GOT3 (cell line): Measurements from ENCODE around the gene B3GNT5.
"Not testable (repeated sequence)": the region's sequence is repeated elsewhere in the genome, so short reads cannot be mapped to it uniquely, and the experiment has no call there.

Experiments
- DNase-seq: peaks from one replicate; lab custom pipeline; 2025; ENCODE audit warnings: mixed read lengths; lab: John Stamatoyannopoulos, UW

Gene B3GNT5

GRCh38 chr3:183230251-183230650, 22.8 kb upstream of the B3GNT5 start:
- not testable (repeated sequence) for DNase-seq

- DNase-seq: no peak
Measured at GRCh38 chr3:183230826-183231225, 22.2 kb upstream of the B3GNT5 start.

GRCh38 chr3:183233966-183234365, 19.1 kb upstream of the B3GNT5 start:
- no peak for DNase-seq

- no peak for DNase-seq
Measured at GRCh38 chr3:183239046-183239445, 14.0 kb upstream of the B3GNT5 start.

- DNase-seq: no peak
Measured at GRCh38 chr3:183242431-183242830, 10.6 kb upstream of the B3GNT5 start.

GRCh38 chr3:183244219-183244618, 8.8 kb upstream of the B3GNT5 start:
- DNase-seq: no peak

- no peak for DNase-seq
Measured at GRCh38 chr3:183244981-183245476, 8.0 kb upstream of the B3GNT5 start.

GRCh38 chr3:183247011-183247589, 6.0 kb upstream of the B3GNT5 start:
- no peak for DNase-seq

- DNase-seq: no peak
Measured at GRCh38 chr3:183249006-183249718, 3.9 kb upstream of the B3GNT5 start.

- DNase-seq: no peak
Measured at GRCh38 chr3:183252118-183252782, 803 bp upstream of the B3GNT5 start.

- DNase-seq: no peak
Measured at GRCh38 chr3:183253528-183254486, 754 bp downstream of the B3GNT5 start.

- no peak for DNase-seq
Measured at GRCh38 chr3:183254487-183255347, 1.7 kb downstream of the B3GNT5 start.

- no peak for DNase-seq
Measured at GRCh38 chr3:183255348-183255730, 2.3 kb downstream of the B3GNT5 start.

- no peak for DNase-seq
Measured at GRCh38 chr3:183259087-183259486, 6.0 kb downstream of the B3GNT5 start.

GRCh38 chr3:183259621-183260020, 6.6 kb downstream of the B3GNT5 start:
- no peak for DNase-seq

- no peak for DNase-seq
Measured at GRCh38 chr3:183260167-183260904, 7.3 kb downstream of the B3GNT5 start.

GRCh38 chr3:183261151-183261724, 8.2 kb downstream of the B3GNT5 start:
- DNase-seq: no peak

GRCh38 chr3:183262875-183263378, 9.9 kb downstream of the B3GNT5 start:
- DNase-seq: no peak

GRCh38 chr3:183264268-183264667, 11.2 kb downstream of the B3GNT5 start:
- no peak for DNase-seq

GRCh38 chr3:183265157-183265642, 12.1 kb downstream of the B3GNT5 start:
- DNase-seq: no peak
